Activated naive CD8-positive, alpha-beta T cell treated with anti-CD3 and anti-CD28 coated beads, Interleukin-2, amount 50 U/mL, for 16 hours (primary cell): ENCODE data around the gene MLEC.

Experiments used
- DNase-seq: peaks from one replicate; pipeline ENCODE4 v3.0.0-alpha.2; 2020; ENCODE audit warnings: low read depth, low spot score

Gene MLEC

GRCh38 chr12:120692524-120693033 is 5.6 kb downstream of the MLEC start:
- no peak for DNase-seq

DNA sequence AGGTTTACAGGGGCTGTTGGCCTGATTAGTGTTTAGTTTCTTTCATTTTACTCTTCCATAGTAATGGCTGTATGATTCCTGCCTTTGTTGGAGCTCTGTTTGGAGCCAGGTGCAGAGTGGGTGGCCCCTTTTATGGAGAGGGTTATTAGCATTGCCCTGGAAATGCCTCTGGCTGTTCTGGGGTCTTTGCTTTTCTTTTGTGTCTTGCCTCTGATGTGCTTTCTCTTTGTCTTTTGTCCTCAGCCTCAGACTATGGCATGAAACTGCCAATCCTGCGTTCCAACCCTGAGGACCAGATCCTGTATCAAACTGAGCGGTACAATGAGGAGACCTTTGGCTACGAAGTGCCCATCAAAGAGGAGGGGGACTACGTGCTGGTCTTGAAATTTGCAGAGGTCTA is 6.9 kb downstream of the MLEC start:
- no peak for DNase-seq

DNA sequence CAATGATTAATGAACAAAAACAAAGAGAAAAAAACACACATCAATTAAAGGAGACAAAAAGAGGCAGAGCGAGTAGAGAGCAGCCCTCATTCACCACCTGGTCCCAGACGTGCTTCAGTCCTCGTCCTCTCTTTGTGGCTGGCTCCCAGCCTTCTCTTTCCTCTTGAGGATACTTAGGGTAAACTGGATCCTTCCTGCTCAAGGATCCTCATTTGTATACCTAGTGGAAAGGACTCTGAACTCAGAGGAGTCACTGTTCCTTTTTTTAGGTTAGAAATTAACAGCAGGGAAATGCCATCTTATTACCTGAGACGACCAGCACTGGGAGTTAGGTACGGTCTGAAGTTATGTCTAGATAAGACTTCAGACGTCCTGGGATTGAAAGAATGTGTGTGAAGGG is 9.7 kb downstream of the MLEC start:
- DNase-seq, result no peak

DNA sequence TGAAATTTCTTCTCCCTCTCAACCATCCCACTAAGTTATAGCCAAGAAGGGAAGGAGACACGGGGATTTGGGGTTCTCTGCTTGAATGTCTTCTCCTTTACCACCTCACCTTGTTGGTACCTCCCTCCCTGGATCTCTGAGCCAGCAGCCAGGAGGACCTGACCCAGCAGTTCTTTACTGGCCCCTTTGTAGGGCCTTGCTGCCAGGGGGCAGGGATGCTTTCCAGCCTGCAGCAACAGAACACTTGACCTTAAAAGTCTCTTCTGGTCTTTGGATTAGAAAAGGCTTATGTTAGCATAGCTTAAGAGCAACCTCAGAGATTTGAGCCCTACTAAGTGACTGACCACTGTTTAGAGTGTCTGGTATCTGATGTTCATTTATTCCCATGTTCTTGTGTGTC is 10.4 kb downstream of the MLEC start:
- DNase-seq, result no peak

DNA sequence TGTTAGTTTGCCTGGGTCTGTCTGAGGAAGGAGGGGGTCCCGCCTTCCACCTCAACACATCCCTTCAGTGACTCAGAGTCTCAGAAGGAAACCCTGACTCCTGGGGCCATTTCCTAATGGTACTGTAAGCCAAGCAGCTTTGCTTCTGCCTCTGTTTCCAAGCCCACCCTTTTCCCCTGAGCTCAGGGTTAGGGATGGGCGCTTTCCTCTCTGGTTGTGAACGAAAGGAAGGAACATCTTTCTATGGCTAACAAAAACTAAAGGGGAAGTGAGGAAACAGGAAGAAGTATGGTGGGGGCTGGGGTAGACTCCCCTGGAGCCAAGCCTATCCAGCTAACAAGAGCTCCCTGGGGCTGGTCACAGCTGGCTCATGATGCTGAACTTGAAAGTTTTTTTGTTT is 11.7 kb downstream of the MLEC start:
- no peak for DNase-seq

DNA sequence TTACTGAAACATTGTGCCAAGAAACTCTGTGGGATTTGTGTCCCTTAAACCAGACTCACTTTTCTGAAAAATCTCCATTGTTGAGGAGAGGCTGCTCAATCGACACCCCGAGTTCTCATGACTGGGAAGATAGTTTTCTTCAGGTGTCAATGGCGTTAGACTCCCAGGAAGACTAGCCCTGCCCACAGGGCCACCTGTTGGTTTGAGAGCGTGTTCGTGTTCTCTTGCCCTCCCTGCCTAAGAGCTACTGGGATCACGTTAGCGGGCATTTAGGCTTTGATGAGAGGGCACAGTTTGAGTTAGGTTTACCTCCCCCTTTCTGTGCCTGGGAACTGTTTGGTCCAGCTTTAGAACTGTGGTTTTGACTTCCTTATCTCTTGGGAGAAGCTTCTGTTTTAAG is 12.6 kb downstream of the MLEC start:
- DNase-seq, result no peak

- DNase-seq, result no peak
Measured at GRCh38 chr12:120700886-120701285, 13.9 kb downstream of the MLEC start.

- no peak for DNase-seq
Measured at GRCh38 chr12:120702637-120703036, 15.7 kb downstream of the MLEC start.

GRCh38 chr12:120703311-120703942 is 16.5 kb downstream of the MLEC start:
- no peak for DNase-seq

GRCh38 chr12:120705618-120706017 is 18.7 kb downstream of the MLEC start:
- DNase-seq, result no peak

- no peak for DNase-seq
Measured at GRCh38 chr12:120706029-120706428, 19.1 kb downstream of the MLEC start.

- no peak for DNase-seq
Measured at GRCh38 chr12:120708651-120709050, 21.7 kb downstream of the MLEC start.

DNA sequence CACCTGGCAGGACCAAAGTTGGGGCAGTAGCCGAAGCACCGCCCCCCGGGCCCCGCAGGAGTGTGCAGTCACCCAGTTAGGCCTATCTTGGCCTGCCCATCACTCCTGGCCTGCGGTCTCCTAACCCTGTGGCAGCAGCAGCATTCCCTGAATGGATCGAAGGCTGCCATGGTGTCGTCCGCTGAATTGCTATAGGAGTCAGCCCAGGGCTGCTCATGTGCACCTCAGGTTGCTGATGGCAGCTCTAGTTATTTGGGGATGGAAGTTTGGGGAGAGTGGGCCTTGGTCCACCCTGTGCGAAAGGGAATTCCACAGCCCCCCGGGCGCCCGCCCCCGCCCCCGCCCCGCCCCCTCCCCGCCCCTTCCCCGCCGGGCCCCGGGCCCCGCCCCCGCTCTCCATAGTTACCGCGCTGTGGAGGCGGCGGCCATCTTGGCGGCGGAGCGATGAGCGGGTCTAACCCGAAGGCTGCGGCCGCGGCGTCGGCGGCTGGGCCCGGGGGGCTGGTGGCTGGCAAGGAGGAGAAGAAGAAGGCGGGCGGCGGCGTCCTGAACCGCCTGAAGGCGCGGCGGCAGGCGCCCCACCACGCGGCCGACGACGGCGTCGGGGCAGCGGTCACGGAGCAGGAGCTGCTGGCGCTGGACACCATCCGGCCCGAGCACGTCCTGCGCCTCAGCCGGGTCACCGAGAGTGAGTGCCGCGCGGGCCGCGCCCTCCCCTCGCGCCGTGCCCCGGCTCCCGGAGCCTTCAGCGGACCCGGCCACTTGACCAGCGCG is 23.3 kb downstream of the MLEC start, which contains the start of gene UNC119B:
UNC119B (plus strand) TSS at position 428 of the 774 bp plus-strand sequence; CDS start at position 445, 17 bp downstream.
- DNase-seq, result peak; percentile 48

DNA sequence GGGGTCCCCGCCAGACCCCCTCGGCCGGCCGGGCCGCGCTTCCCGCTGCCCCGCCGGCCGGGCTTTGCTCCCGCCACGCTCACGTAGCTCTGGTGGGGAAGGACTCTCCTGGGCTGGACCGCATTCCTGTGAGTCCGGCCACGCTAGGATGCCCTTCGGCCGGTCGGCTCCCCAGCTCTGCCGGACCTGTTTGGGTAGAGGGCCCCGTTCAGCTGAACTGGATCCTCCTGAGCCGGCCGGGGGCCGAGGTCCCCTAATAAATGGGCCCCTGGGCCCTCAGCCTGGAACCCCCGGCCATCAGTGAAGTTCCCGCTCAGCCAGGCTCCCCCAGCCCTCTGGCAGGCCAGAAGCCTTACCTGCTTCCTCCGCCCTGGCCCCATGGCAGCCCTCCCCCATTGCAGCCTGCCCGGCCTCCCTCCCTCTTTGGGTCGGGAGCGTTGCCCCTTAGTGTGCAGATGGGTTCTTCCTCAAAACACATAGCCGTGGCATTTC is 23.9 kb downstream of the MLEC start:
- DNase-seq, result no peak

DNA sequence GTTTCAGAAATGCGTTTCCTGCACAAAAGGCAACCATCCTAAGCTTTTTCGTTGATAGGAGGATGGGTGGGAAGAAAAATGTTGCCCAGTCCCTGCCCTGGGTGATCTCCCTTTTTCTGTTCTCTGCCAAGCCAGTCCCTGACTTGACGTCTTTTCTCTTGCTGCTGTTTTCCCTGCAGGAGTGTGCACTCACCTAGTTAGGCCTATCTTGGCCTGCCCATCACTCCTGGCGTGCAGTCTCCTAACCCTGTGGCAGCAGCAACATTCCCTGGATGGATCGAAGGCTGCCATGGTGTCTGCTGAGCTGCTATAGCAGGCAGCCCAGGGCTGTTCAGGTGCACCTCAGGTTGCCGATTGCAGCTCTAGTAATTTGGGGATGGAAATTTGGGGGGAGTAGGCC is 24.5 kb downstream of the MLEC start:
- no peak for DNase-seq

- no peak for DNase-seq
Measured at GRCh38 chr12:120712610-120713009, 25.7 kb downstream of the MLEC start.

GRCh38 chr12:120713861-120714482 is 27.0 kb downstream of the MLEC start:
- DNase-seq, result peak; percentile 54

GRCh38 chr12:120718055-120718454 is 31.1 kb downstream of the MLEC start:
- no peak for DNase-seq

GRCh38 chr12:120719072-120719471 is 32.1 kb downstream of the MLEC start:
- DNase-seq, result no peak

GRCh38 chr12:120719496-120720233 is 32.7 kb downstream of the MLEC start:
- no peak for DNase-seq

GRCh38 chr12:120720234-120720986 is 33.5 kb downstream of the MLEC start:
- no peak for DNase-seq
